T-helper 1 cell treated with Interleukin-12 subunit alpha and Interleukin-12 subunit beta and Interleukin-4 antibody, amounts not matched to agents 30 μg/mL and 1 μg/mL, for 36 hours (primary cell): ENCODE data around the gene C1QTNF1.

Experiments
- H3K27ac Mint-ChIP-seq: one replicate; pipeline ENCODE4 v1.8.0; 2021; ENCODE audit warnings: mild to moderate bottlenecking, mixed read lengths
- H3K27me3 Mint-ChIP-seq: one replicate; pipeline ENCODE4 v1.8.0; 2021; ENCODE audit warnings: low read depth, mixed read lengths
- H3K36me3 Mint-ChIP-seq: one replicate; pipeline ENCODE4 v1.8.0; 2021; ENCODE audit warnings: low read depth, mixed read lengths
- H3K4me1 Mint-ChIP-seq: one replicate; pipeline ENCODE4 v1.8.0; 2021; ENCODE audit warnings: low read depth, mixed read lengths
- H3K4me3 Mint-ChIP-seq: one replicate; pipeline ENCODE4 v1.8.0; 2021; ENCODE audit warnings: mild to moderate bottlenecking, moderate library complexity, mixed read lengths
- H3K9me3 Mint-ChIP-seq: one replicate; pipeline ENCODE4 v1.8.0; 2021; ENCODE audit warnings: mixed read lengths

C1QTNF1 gene

DNA sequence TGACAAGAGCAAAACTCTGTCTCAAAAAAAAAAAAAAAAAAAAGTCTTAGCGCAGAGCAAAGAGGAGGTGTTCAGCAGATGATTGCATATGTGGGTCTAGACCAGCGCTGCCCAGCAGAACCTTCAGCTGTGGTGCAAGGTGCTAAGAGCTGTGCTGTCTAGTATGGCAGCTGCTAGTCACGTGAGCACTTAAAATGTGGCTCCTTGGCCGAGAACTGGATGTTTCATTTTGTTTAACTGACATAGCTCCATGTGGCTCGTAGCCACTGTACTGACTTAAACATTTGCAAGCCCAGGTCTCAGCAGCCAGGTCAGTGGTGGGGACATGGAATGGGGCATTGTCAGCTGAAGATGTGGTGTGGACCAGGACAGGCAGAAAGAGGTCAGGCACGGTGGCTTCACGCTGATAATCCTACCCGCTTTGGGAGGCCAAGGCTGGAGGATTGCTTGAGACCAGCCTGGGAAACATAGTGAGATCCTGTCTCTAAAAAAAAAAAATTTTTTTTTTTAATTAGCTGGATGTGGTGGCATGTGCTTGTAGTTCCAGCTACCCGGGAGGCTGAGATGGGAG, 9.2 kb downstream of the C1QTNF1 start:
- no peak overlapping the region for H3K4me3 Mint-ChIP-seq
- no peaks in the 10 kb centered on the region for H3K9me3 Mint-ChIP-seq
- H3K27me3 Mint-ChIP-seq, result peaks cover 14% of the 10 kb centered on the region
- H3K36me3 Mint-ChIP-seq, result no peaks in the 10 kb centered on the region
- no peaks in the 10 kb centered on the region for H3K4me1 Mint-ChIP-seq
- H3K27ac Mint-ChIP-seq, result no peak overlapping the region

DNA sequence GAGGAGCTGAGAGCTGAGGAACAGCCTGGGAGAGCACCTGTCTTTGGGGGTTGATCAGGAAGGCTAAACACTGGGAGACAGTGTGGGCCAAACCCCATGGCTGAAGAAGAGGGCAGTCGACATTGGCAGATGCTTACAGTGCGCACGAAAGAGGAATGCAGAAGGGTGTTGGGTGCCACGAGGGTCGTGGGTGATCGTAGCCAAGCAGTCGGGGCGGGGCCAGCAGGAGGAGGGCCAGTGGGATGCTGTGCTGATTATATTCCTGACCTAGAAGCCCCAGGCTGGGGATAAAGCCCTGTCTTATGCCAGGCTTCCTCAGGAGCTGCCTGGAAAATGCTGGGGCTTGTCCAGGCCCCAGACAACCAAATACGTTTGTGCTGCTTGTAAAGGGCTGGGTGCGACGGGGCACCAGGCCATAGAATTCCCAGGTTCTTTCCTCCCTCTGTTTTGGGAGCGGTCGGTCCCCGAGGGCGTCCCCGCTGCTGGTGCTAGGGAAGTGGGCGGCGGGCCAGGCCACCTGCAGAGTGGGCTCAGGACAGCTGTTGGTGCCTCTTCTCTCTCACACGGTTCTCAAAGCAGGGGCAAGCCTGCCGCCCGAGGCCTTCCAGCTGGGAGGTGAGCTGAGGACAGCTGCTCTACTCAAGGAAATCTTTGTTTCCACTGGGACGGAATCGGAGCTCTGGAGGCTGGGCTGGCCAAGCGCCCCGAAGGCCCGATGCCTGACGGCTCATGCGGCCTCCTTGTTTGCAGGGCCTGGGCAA, 10.0 kb downstream of the C1QTNF1 start:
- H3K9me3 Mint-ChIP-seq, result no peaks in the 10 kb centered on the region
- no peak overlapping the region for H3K4me3 Mint-ChIP-seq
- H3K36me3 Mint-ChIP-seq, result no peaks in the 10 kb centered on the region
- no peaks in the 10 kb centered on the region for H3K4me1 Mint-ChIP-seq
- H3K27me3 Mint-ChIP-seq, result peaks cover 14% of the 10 kb centered on the region
- no peak overlapping the region for H3K27ac Mint-ChIP-seq

DNA sequence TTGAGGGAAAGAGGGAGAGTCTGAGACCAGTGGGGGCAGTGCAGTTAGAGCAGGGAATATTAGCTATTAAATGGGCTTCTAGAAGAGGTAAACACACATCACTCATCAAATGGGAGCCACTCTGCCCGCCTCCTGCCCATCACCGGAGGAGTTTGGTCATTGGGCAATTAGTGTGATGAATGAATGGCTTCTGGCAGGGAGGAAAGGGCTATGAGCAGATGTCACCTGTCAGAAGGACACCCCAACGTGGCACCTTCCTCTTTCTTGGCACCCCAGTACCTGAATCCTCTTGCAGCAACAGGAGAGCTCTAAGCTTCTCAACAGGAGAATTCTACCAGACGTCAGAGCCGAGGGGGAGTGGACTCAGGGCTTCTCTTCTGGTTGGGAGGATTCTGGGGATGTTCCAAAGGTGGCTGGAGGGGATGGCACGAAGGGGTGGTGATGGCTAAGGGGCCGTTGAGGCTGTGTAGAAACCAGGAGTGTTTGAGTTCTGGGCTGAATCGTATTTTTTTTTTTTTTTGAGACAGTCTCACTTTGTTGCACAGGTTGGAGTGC, 11.0 kb downstream of the C1QTNF1 start:
- Mint-ChIP-seq H3K9me3 (no peaks in the 10 kb centered on the region), H3K4me3 (no peak overlapping the region), H3K4me1 (no peaks in the 10 kb centered on the region), H3K27ac (no peak overlapping the region), H3K27me3 (peaks cover 14% of the 10 kb centered on the region), H3K36me3 (no peaks in the 10 kb centered on the region)

DNA sequence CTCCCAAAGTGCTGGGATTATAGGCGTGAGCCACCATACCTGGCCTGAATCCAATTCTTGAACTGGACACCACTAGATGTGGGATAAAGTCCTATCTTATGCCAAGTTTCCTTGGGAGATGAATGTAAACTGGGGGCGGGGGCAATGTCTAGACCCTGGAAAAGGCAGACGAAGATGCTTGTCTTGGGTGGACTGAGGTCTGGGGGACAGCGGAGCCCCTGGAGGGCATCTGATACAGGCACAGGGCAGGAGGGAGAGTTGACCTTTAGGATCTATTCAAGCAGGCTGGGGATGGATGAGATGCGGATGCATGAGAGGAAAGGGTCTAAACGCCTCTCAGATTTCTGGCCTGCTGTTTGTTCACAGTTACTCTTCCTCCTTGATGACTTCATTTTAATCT, 11.7 kb downstream of the C1QTNF1 start:
- no peaks in the 10 kb centered on the region for H3K36me3 Mint-ChIP-seq
- no peak overlapping the region for H3K4me3 Mint-ChIP-seq
- peak overlapping the region; percentile 60 for H3K27ac Mint-ChIP-seq
- no peaks in the 10 kb centered on the region for H3K4me1 Mint-ChIP-seq
- peaks cover 9% of the 10 kb centered on the region for H3K27me3 Mint-ChIP-seq
- H3K9me3 Mint-ChIP-seq, result no peaks in the 10 kb centered on the region

DNA sequence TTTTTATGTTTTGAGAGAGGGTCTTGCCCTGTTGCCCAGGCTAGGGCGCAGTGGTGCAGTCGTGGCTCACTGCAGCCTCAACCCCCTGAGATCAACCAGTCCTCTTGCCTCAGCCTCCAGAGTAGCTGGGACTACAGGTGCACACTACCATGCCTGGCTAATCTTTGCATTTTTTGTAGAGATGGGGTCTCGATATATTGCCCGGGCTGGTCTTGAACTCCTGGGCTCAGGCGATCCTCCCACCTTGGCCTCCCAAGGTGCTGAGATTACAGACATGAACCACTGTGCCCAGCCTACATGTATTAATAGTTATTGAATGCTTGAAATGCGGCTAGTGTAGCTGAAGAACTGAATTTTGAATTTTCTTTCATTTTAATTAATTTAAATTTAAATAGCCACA, 12.2 kb downstream of the C1QTNF1 start:
- Mint-ChIP-seq H3K4me1 (no peaks in the 10 kb centered on the region), H3K27ac (no peak overlapping the region), H3K4me3 (no peak overlapping the region), H3K9me3 (no peaks in the 10 kb centered on the region), H3K36me3 (no peaks in the 10 kb centered on the region), H3K27me3 (peaks cover 9% of the 10 kb centered on the region)

DNA sequence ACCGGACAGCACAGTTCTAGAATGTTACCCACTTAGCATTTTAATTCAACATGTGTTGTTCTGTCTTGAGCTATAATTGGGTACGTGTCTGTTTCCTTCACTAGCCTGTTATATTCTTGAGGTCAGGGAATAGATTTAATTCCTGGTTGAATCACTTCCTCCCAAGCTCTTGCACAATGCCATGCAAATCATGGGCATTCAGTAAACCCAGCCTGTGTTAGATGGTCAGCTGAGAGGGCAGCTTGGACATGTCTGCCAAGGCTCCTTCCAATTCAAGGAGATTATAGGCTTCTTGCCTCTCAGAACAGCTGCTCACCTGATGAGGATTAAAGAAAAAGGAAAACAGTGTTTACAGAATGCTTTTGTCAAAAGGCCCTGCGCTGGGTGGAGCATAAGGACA, 12.6 kb downstream of the C1QTNF1 start:
- Mint-ChIP-seq H3K4me1 (no peaks in the 10 kb centered on the region), H3K27ac (no peak overlapping the region), H3K27me3 (peaks cover 9% of the 10 kb centered on the region), H3K36me3 (no peaks in the 10 kb centered on the region), H3K9me3 (no peaks in the 10 kb centered on the region), H3K4me3 (no peak overlapping the region)

DNA sequence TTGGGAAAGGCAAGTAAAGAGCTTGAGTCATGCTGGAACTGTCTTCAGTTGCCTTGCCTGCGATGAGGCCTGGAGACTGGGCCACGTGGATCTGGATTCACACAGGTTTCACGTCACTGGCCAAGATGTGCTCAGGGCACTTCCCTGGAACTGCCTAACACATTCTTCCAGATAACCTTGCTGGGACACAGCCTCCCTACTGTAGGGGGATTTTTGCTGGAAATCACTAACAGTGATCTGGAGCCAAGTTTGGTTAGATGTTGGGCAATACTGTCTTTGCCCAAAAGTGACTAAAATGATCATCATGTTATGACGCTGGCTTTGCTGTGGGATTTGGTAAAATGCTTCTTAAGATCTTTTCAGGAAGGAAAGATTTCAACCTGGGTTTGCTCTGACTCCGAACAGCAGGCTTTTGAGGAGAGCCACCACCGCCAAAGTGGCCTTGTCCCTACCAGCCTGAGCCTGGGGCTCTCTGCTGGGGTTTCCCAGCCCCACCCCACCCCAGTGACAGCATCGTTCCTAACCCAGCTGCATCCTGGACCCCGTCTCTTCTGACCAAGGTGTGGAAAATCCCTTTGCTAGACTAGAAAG, 14.7 kb downstream of the C1QTNF1 start:
- H3K4me3 Mint-ChIP-seq, result no peak overlapping the region
- H3K9me3 Mint-ChIP-seq, result peaks cover 7% of the 10 kb centered on the region
- H3K4me1 Mint-ChIP-seq, result no peaks in the 10 kb centered on the region
- H3K27ac Mint-ChIP-seq, result peak overlapping the region; percentile 45
- H3K36me3 Mint-ChIP-seq, result no peaks in the 10 kb centered on the region
- H3K27me3 Mint-ChIP-seq, result no peaks in the 10 kb centered on the region

DNA sequence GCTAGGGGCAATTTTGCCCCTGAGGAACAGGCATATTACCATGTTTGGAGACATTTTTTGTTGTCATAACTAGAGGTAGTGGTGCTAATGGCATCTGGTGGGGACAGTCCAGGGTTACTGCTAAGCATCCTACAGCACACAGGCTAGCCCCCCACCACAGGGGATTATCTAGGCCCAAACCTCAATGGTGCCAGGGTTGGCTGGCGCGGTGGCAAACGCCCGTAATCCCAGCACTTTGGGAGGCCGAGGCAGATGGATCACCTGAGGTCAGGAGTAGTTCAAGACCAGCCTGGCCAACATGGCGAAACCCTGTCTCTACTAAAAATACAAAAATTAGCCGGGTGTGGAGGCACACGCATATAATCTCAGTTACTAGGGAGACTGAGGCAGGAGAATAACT, 15.2 kb downstream of the C1QTNF1 start:
- Mint-ChIP-seq H3K27ac (no peak overlapping the region), H3K36me3 (no peaks in the 10 kb centered on the region), H3K9me3 (peaks cover 7% of the 10 kb centered on the region), H3K4me3 (no peak overlapping the region), H3K4me1 (no peaks in the 10 kb centered on the region), H3K27me3 (no peaks in the 10 kb centered on the region)

DNA sequence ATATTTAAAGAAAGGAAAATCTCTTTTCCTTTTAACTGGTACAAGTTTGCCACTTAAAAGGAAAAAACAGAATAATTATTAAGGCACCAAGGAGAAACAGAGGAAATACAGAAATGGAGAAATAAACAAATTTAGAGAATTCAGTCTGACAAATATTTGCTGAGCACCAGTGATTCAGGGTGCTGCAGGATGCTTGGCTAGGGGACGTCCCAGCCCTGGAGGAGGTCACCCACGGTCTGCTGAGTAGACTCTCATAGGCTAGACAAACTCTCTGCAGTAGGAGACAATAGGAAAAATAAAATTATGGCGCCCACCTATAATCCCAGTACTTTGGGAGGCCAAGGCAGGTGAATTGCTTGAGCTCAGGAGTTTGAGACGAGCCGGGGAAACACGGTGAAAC, 15.9 kb downstream of the C1QTNF1 start:
- Mint-ChIP-seq H3K27ac (no peak overlapping the region), H3K4me3 (no peak overlapping the region), H3K4me1 (no peaks in the 10 kb centered on the region)

DNA sequence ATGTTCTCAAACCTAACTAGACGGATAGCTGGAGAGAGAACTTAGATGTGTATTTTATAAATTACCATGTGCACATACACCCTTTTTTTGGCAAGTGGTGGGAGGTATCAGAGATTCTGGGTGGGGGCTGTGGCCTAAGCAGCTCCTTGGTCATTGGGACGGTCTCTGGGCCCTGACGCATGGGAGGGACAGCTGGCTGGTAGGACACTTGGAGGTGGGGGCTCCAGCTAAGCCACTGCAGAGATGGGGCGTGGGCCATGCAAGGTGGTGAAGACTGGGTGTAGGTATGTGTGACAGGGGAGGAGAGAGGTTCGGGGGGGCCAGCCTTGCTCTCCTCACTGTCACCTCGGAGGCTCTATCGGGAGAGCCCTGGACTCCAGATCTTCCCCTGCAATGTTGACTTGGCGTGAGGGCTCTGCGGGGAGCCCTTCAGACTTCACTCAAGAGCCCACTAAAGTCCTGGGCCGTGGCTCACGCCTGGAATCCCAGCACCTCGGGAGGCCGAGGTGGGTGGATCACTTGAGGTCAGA, 17.1 kb downstream of the C1QTNF1 start:
- Mint-ChIP-seq H3K4me3 (no peak overlapping the region), H3K27me3 (no peaks in the 10 kb centered on the region), H3K9me3 (peaks cover 7% of the 10 kb centered on the region), H3K4me1 (peaks cover 4% of the 10 kb centered on the region), H3K27ac (no peak overlapping the region), H3K36me3 (no peaks in the 10 kb centered on the region)

More for the DNA sequence above, 15.9 kb downstream of the C1QTNF1 start:
- Mint-ChIP-seq H3K36me3 (no peaks in the 10 kb centered on the region), H3K9me3 (peaks cover 7% of the 10 kb centered on the region), H3K27me3 (no peaks in the 10 kb centered on the region)

DNA sequence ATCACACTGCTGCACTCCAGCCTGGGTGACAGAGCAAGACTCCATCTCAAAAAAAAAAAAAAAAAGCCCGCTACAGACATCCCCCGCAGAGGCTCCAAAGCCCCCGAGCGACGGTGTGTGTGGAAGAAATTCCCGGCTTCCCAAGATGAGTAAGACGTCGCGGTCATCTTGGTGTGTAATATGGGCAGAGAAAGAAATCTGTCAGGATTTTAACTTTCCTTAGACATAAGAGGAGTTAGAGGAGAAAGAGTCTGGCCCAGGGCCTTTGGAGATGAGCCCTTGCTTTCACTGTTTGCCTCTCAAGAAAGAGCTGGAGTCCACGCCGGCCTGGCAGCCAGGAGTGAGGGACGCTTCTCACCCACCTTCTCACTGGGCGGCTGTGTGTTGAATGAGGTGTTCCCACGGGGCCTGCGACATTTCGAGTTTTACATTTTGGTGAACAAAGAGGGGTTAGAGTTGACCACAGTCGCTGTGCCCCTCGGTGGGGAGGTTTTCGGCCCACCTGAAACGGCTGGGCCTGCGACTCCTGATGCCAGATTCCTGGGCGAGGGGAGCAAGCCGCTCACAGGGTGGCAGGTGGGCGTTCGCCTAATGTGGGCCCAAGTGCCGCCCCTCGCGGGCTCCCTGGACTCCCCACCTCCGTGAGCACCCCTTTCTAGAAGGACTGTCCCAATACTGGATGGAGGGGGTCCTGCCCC, 17.9 kb downstream of the C1QTNF1 start:
- Mint-ChIP-seq H3K4me3 (no peak overlapping the region), H3K27me3 (no peaks in the 10 kb centered on the region), H3K27ac (no peak overlapping the region), H3K36me3 (no peaks in the 10 kb centered on the region), H3K9me3 (peaks cover 7% of the 10 kb centered on the region), H3K4me1 (peaks cover 4% of the 10 kb centered on the region)

DNA sequence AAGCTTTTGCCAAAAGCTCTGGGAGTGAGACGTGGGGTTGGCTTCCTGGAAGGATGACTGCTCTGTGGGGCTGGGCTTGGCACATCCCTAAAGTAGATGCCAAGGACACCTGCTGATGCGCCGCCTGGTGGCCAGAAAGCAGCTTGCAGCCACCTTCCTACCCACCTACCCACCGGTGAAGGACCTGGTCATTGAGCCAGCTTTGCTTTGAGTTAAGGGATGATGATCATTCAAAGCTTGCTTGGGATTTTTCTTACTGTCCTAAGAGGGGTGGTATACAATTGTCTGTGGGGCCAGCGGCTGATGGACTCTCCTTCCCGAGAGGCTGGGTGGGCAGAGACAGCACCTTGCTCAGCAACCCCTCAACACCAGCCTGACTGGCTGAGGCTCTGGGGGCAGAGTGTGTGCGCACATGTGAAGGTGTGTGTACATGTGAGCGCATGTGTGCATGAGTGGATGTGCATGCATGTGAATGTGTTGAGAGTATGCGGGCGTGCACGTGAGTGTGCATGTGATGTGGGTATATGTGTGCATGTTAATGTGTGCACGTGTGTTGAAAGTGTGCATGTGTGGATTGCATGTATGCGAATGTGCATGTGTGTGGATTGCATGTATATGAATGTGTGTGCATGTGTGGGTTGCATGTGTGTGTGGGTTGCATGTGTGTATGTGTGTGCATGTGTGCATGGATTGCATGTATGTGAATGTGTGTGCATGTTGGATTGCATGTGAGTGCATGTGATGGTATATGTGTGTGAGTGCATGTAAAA, 18.6 kb downstream of the C1QTNF1 start:
- Mint-ChIP-seq H3K27ac (no peak overlapping the region), H3K4me3 (no peak overlapping the region), H3K4me1 (peaks cover 4% of the 10 kb centered on the region), H3K36me3 (no peaks in the 10 kb centered on the region), H3K9me3 (peaks cover 7% of the 10 kb centered on the region), H3K27me3 (no peaks in the 10 kb centered on the region)

DNA sequence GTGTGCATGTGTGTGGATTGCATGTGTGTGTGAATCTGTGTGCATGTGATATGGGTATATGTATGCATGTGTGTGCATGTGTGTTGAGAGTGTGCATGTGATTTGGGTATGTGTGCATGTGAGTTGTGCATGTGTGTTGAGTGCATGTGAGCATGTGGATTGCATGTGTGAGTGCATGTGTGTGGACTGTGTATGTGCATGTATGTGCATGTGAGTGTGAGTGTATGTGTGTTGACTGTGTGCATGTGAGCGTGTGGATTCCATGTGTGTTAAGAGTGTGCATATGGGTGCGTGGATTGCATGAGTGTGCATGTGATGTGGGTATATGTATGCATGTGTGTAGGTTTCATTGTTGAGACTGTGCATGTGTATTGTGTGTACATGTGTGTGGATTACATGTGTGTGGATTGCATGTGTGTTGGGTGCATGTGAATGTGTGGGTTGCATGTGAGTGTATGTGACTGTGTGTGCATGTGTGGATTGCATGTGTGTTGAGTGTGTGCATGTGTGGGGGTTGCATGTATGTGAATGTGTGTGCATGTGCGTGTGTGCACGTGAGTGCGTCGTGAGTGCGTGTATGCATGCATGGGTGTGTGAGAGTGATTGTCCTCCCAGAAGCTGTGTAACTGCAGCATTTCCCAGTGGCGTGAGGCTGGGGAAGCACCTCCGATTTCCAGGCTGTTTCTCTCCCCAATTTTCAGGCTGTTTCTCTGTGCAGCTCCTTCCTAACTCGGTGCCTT, 19.4 kb downstream of the C1QTNF1 start:
- Mint-ChIP-seq H3K9me3 (peaks cover 7% of the 10 kb centered on the region), H3K4me3 (no peak overlapping the region), H3K36me3 (no peaks in the 10 kb centered on the region), H3K27ac (no peak overlapping the region), H3K4me1 (peaks cover 4% of the 10 kb centered on the region), H3K27me3 (no peaks in the 10 kb centered on the region)
